BLaER1 treated with 17β-estradiol and CSF1 and Interleukin-3, amounts not matched to agents 10 nM and 100 nM (cell line): ENCODE measurements around the gene OR10C1.
A peak's percentile ranks its signal among the peaks of the same experiment; 100 is the strongest.

ENCODE experiments used
- H3K27ac ChIP-seq, 11 experiments: shearing (Covaris generic); formaldehyde crosslinking; 2 replicates each; pipeline ENCODE4 v1.8.1; 2022
- H3K27me3 ChIP-seq, 11 experiments: shearing (Covaris generic); formaldehyde crosslinking; 2 replicates each; pipeline ENCODE4 v1.8.1; 2022
- H3K36me3 ChIP-seq, 11 experiments: shearing (Covaris generic); formaldehyde crosslinking; 2 replicates each; pipeline ENCODE4 v1.8.1; 2022
- H3K4me1 ChIP-seq, 10 experiments: shearing (Covaris generic); formaldehyde crosslinking; 2 replicates each; pipeline ENCODE4 v1.8.1; 2022
- H3K4me2 ChIP-seq, 11 experiments: shearing (Covaris generic); formaldehyde crosslinking; 2 replicates each; pipeline ENCODE4 v1.8.1; 2022
- H3K4me3 ChIP-seq, 10 experiments: shearing (Covaris generic); formaldehyde crosslinking; 2 replicates each; pipeline ENCODE4 v1.8.1; 2022
- H3K9ac ChIP-seq, 11 experiments: shearing (Covaris generic); formaldehyde crosslinking; 2 replicates each; pipeline ENCODE4 v1.8.1; 2022
- H3K9me3 ChIP-seq, 11 experiments: shearing (Covaris generic); formaldehyde crosslinking; replicated peaks in 1 of 11; 2 replicates each; pipeline ENCODE4 v1.8.1; 2022
- H4K20me1 ChIP-seq, 11 experiments: shearing (Covaris generic); formaldehyde crosslinking; 2 replicates each; pipeline ENCODE4 v1.8.1; 2022
- Cebpa-rat ChIP-seq, 11 experiments: shearing (Covaris generic); IDR thresholded peaks; 2 replicates each; pipeline ENCODE4 v1.8.1; 2022

OR10C1 gene

DNA sequence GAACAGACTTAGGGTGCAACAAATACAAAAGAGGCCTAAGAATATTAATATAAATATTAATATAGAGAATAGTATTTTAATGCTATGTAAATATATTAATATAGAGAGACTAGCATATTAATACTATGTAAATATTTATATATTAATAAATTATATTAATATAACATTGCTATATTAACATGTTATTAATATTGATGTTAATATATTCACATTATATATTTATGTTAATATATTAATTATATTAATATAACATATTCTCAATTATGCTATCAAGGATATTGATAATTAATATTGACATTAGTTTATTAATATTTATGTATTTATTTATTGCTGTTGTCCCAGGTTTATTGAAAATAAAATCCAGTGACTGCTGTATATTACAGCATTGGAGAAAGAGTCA lies 49.8 kb downstream of the OR10C1 start:
- no peaks in the 10 kb centered on the region for H4K20me1 ChIP-seq
- H3K36me3 ChIP-seq = no peaks in the 10 kb centered on the region
- H3K4me2 ChIP-seq = no peak overlapping the region
- H3K27ac ChIP-seq = no peak overlapping the region
- H3K9ac ChIP-seq = no peak overlapping the region
- H3K9me3 ChIP-seq = no peaks in the 10 kb centered on the region
- H3K4me1 ChIP-seq = peaks cover 10 to 17% (median 12%) of the 10 kb centered on the region in 10 experiments; a peak in 18 of 20 replicates
- no peak overlapping the region for H3K4me3 ChIP-seq
- H3K27me3 ChIP-seq = no peaks in the 10 kb centered on the region
- no peak for TF ChIP-seq Cebpa-rat (IDR thresholded peaks at IDR 0.05)

DNA sequence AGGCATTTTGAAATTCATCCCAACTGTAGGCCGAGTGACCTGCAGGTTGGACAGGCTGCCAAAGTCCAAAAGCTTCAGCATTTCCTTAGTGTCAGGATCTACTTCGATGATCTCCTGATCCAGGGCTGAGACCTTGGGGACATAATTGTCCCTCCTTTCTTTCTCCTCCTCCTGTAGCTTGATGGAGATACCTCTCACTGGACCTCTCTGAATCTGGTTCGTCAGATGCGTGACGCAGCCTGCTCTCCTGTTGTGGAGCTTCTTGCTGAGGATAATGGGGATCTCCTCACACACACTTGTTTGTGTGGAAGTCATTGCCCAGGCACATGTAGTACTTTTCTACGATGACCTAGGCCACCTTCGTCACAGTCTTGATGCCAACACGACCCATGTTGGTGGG lies 50.2 kb downstream of the OR10C1 start:
- Histone ChIP-seq H3K4me3 (no peak overlapping the region), H3K9ac (no peak overlapping the region), H3K27me3 (no peaks in the 10 kb centered on the region), H4K20me1 (no peaks in the 10 kb centered on the region), H3K36me3 (no peaks in the 10 kb centered on the region), H3K4me2 (no peak overlapping the region), H3K4me1 (peaks cover 10 to 17% (median 12%) of the 10 kb centered on the region in 10 experiments; a peak in 18 of 20 replicates), H3K9me3 (no peaks in the 10 kb centered on the region), H3K27ac (no peak overlapping the region)
- TF ChIP-seq Cebpa-rat (IDR thresholded peaks at IDR 0.05) = no peak

- Histone ChIP-seq H3K27me3 (no peaks in the 10 kb centered on the region), H3K9ac (no peak overlapping the region), H3K4me3 (no peak overlapping the region), H3K27ac (no peak overlapping the region), H3K9me3 (no peaks in the 10 kb centered on the region), H3K4me2 (peak overlapping the region in 10 of 11 experiments; percentile 21 to 49 (median 34); a peak in 15 of 22 replicates), H3K36me3 (no peaks in the 10 kb centered on the region), H4K20me1 (no peaks in the 10 kb centered on the region), H3K4me1 (peaks cover 10 to 17% (median 12%) of the 10 kb centered on the region in 10 experiments; a peak in 18 of 20 replicates)
- no peak for TF ChIP-seq Cebpa-rat (IDR thresholded peaks at IDR 0.05)
Observed at GRCh38 chr6:29490055-29490454, 50.9 kb downstream of the OR10C1 start.

- H3K27me3 ChIP-seq = no peaks in the 10 kb centered on the region
- no peak overlapping the region for H3K27ac ChIP-seq
- no peaks in the 10 kb centered on the region for H4K20me1 ChIP-seq
- no peak for TF ChIP-seq Cebpa-rat (IDR thresholded peaks at IDR 0.05)
- peaks cover 10 to 17% (median 12%) of the 10 kb centered on the region in 10 experiments; a peak in 18 of 20 replicates for H3K4me1 ChIP-seq
- no peak overlapping the region for H3K9ac ChIP-seq
- no peak overlapping the region for H3K4me3 ChIP-seq
- H3K9me3 ChIP-seq = no peaks in the 10 kb centered on the region
- peak overlapping the region; percentile 11 to 49 (median 29); a peak in 20 of 22 replicates for H3K4me2 ChIP-seq
- H3K36me3 ChIP-seq = no peaks in the 10 kb centered on the region
Observed at GRCh38 chr6:29490552-29490951, 51.4 kb downstream of the OR10C1 start.
